GM10266 (cell line): ENCODE data around the gene TMUB2.

Experiments used
- DNase-seq: peaks from one replicate; pipeline ENCODE4 v3.0.0; 2012; ENCODE audit errors: extremely low spot score
- CTCF ChIP-seq: IDR thresholded peaks from 2 replicates; pipeline ENCODE4 v1.5.1; 2012; ENCODE audit warnings: mild to moderate bottlenecking, low read depth; ENCODE audit not compliant: control insufficient read depth, insufficient read depth; ENCODE audit errors: missing control alignments

The TMUB2 gene

GRCh38 chr17:44170499-44171201 lies 16.1 kb upstream of the TMUB2 start, which contains the start of gene ASB16:
ASB16 (plus strand) TSS chr17:44170704; CDS start chr17:44170790, 86 bp downstream.
- no peak for DNase-seq
- no peak for TF ChIP-seq CTCF

DNA sequence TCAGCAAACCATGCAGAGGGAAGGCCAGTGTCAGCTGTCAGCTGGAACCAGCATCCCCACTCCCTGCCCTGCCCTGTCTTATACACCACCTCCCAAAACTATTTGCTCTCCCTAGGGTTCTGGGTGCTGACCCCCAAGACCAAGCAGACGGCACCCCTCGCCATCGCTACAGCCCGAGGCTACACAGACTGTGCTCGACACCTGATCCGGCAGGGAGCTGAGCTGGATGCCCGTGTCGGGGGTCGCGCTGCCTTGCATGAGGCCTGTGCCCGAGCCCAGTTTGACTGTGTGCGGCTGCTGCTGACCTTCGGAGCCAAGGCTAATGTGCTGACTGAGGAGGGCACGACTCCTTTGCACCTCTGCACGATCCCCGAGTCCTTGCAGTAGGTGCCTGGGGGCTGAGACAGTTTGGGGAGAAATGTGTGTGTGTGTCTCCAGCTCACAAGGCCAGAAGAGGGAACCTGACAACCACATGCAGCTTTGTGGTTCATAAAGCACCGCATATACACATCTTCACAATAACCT lies 14.8 kb upstream of the TMUB2 start:
- no peak for TF ChIP-seq CTCF
- no peak for DNase-seq

DNA sequence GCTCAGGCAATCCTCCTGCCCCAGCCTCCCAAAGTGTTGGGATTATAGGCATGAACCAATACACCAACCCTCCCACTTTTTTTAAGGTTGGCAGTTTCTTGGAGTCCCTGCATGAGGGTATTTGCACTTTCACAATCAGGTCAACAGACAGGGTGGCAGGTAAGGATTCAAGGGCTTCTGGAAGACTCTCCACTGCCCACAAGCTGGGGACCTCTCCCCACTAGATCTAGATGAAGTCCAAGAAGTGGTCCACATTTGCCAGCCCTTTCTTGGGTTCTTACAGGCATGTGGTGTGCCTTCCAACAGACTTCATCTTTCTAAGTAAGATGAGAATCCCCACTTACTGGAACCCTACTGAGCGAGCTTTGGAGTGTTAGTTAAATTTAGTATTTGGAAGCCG lies 12.3 kb upstream of the TMUB2 start:
- no peak for TF ChIP-seq CTCF
- DNase-seq = no peak

- DNase-seq = peak; percentile 27
These were observed 10.5 kb upstream of the TMUB2 start for GRCh38 chr17:44176257-44176656.

DNA sequence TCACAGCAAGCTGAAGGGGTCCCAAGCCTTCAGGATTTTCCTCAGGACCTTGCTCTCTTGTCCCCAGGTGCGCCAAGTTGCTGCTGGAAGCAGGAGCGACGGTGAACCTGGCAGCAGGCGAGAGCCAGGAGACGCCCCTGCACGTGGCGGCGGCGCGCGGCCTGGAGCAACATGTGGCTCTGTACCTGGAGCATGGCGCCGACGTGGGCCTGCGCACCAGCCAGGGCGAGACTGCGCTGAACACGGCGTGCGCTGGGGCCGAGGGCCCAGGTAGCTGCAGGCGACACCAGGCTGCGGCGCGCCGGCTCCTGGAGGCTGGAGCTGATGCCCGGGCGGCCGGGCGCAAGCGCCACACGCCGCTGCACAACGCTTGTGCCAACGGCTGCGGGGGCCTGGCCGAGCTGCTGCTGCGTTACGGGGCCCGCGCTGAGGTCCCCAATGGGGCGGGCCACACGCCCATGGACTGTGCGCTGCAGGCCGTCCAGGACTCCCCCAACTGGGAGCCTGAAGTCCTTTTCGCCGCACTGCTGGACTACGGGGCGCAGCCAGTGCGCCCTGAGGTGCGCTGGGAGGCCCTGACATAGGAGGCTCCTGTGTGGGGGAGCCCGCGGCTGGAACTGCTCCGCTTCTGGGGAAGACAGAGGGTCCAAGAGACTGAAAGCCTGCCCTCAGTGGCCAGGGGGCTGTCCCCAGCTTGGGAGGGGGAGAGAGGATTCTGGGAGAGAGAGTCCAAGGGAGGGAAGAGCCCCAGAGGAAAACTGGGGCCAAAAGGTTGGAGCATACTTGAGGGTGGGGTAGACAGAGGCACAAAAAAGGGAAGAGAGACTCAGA lies 9.9 kb upstream of the TMUB2 start:
- TF ChIP-seq CTCF = no peak
- peak; percentile 38 for DNase-seq

More at GRCh38 chr17:44176257-44176656, 10.5 kb upstream of the TMUB2 start:
- no peak for TF ChIP-seq CTCF

- peak; percentile 45 for DNase-seq
- no peak for TF ChIP-seq CTCF
These were observed 9.1 kb upstream of the TMUB2 start for GRCh38 chr17:44177640-44178039.
